ENCODE data around the gene WWC2.
"Not testable (repeated sequence)": the region's sequence is repeated elsewhere in the genome, so short reads cannot be mapped to it uniquely, and the experiment has no call there.

WWC2 gene

DNA sequence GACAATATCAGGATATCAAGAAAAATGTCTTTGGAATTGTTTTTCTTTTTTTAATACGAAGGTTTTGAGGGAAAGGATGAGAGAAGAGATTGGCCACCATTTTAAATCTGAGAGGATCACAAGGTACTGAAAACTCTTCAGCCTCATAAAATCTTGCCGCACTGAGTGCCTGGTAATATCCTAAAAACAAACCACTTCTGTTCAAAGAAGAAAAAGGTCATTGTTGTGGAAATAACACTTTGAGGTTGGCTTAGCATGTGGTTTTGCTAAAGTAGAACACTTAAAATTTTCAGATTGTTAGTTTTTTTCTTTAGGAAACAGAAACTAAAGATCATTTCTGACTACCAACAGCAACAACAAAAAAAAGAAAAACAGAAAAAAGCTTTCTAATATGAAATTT, 222.0 kb downstream of the WWC2 start:
- H3K9me3 ChIP-seq (ENCODE audit: insufficient read depth, low read length, severe bottlenecking), result no peaks in the 10 kb centered on the region
- no peak overlapping the region for H3K9ac ChIP-seq (ENCODE audit: low read depth, low read length)
- ATAC-seq (ENCODE audit: insufficient read depth, low read depth) (no peak), DNase-seq (no peak)
- H3K27ac ChIP-seq (ENCODE audit: low read length), result no peak overlapping the region
- H3K4me2 ChIP-seq (ENCODE audit: insufficient read depth, low read length), result no peak overlapping the region
- no peaks in the 10 kb centered on the region for H3K4me1 ChIP-seq (ENCODE audit: insufficient read depth, low read length)
- no peaks in the 10 kb centered on the region for H4K20me1 ChIP-seq (ENCODE audit: insufficient read depth, low read length)
- no peak for TF ChIP-seq EZH2 (IDR thresholded peaks at IDR 0.05; ENCODE audit: borderline replicate concordance, low read depth, low read length, severe bottlenecking)
- TF ChIP-seq, protein P1, sequence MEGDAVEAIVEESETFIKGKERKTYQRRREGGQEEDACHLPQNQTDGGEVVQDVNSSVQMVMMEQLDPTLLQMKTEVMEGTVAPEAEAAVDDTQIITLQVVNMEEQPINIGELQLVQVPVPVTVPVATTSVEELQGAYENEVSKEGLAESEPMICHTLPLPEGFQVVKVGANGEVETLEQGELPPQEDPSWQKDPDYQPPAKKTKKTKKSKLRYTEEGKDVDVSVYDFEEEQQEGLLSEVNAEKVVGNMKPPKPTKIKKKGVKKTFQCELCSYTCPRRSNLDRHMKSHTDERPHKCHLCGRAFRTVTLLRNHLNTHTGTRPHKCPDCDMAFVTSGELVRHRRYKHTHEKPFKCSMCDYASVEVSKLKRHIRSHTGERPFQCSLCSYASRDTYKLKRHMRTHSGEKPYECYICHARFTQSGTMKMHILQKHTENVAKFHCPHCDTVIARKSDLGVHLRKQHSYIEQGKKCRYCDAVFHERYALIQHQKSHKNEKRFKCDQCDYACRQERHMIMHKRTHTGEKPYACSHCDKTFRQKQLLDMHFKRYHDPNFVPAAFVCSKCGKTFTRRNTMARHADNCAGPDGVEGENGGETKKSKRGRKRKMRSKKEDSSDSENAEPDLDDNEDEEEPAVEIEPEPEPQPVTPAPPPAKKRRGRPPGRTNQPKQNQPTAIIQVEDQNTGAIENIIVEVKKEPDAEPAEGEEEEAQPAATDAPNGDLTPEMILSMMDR (IDR thresholded peaks at IDR 0.05; ENCODE audit: borderline replicate concordance, extremely low read depth, low read length, poor library complexity, severe bottlenecking), result no peak
- no peaks in the 10 kb centered on the region for H3K36me3 ChIP-seq (ENCODE audit: insufficient read depth, low read length)
- H2AFZ ChIP-seq (ENCODE audit: low read depth, low read length), result no peak overlapping the region
- peaks cover 3% of the 10 kb centered on the region for H3K27me3 ChIP-seq (ENCODE audit: insufficient read depth, low read length, poor library complexity)
- H3K79me2 ChIP-seq (ENCODE audit: insufficient read depth, low read length), result no peaks in the 10 kb centered on the region
- no peak overlapping the region for H3K4me3 ChIP-seq (ENCODE audit: low read depth in 1 of 2, low read length in 2 of 2)

DNA sequence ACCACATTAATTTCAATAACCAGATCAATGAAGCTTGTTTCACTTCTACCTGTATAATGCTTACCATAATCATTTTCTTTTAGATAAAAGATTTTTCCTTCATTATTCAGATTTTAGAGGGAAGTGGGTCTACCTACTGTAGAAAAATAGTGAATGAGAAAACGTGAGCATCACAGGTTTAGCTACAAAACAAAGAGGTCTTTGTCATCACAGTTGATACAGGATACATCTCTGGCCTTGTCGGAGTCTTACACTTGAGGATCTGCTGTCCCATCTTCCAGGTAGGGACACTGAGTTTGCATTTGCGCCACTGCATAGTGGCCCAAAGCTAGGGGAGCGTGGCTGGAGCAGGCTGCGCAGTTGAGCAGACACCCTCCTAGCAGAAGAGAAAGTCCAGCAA, 222.5 kb downstream of the WWC2 start:
- TF ChIP-seq EZH2 (IDR thresholded peaks at IDR 0.05; ENCODE audit: borderline replicate concordance, low read depth, low read length, severe bottlenecking), result no peak
- TF ChIP-seq, protein P1 (IDR thresholded peaks at IDR 0.05; ENCODE audit: borderline replicate concordance, extremely low read depth, low read length, poor library complexity, severe bottlenecking), result no peak
- no peak for DNase-seq
- H3K9ac ChIP-seq (ENCODE audit: low read depth, low read length), result no peak overlapping the region
- no peaks in the 10 kb centered on the region for H3K9me3 ChIP-seq (ENCODE audit: insufficient read depth, low read length, severe bottlenecking)
- H3K4me3 ChIP-seq (ENCODE audit: low read depth in 1 of 2, low read length in 2 of 2), result no peak overlapping the region
- no peaks in the 10 kb centered on the region for H3K27me3 ChIP-seq (ENCODE audit: insufficient read depth, low read length, poor library complexity)
- no peak overlapping the region for H3K4me2 ChIP-seq (ENCODE audit: insufficient read depth, low read length)
- no peak overlapping the region for H3K27ac ChIP-seq (ENCODE audit: low read length)
- H3K36me3 ChIP-seq (ENCODE audit: insufficient read depth, low read length), result no peaks in the 10 kb centered on the region
- no peaks in the 10 kb centered on the region for H3K79me2 ChIP-seq (ENCODE audit: insufficient read depth, low read length)
- H3K4me1 ChIP-seq (ENCODE audit: insufficient read depth, low read length), result no peaks in the 10 kb centered on the region
- no peak overlapping the region for H2AFZ ChIP-seq (ENCODE audit: low read depth, low read length)
- no peak for ATAC-seq (ENCODE audit: insufficient read depth, low read depth)
- no peaks in the 10 kb centered on the region for H4K20me1 ChIP-seq (ENCODE audit: insufficient read depth, low read length)

DNA sequence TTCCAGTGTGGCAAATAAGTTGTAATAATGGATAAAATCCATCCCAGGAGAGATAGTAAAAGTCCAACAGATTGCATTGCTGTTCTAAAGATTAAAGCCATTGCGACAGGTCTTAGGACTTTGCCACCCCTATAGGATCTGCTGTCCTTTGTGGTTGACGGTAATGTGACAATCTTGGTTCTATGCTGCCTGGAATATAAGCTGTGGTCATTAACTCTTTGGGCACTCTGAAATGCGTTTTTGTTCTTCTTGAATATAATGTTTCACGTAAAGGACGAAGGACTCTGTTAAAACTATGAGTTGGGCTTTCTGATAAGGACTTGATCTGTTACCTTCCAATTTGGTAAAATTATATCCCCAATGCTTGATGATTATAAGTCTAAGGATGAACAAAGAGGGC, 223.3 kb downstream of the WWC2 start, which contains the start of gene CLDN24:
Gene CLDN24, minus strand, starts transcription at position 101 of the 400 bp plus-strand sequence. Its CDS starts 0 bp downstream, at position 101.
- Histone ChIP-seq H3K36me3 (ENCODE audit: insufficient read depth, low read length) (no peaks in the 10 kb centered on the region), H3K4me2 (ENCODE audit: insufficient read depth, low read length) (no peak within 1 kb of the TSS), H3K27me3 (ENCODE audit: insufficient read depth, low read length, poor library complexity) (no peaks in the 10 kb centered on the region), H3K4me3 (ENCODE audit: low read depth in 1 of 2, low read length in 2 of 2) (no peak within 1 kb of the TSS), H3K79me2 (ENCODE audit: insufficient read depth, low read length) (no peaks in the 10 kb centered on the region), H3K4me1 (ENCODE audit: insufficient read depth, low read length) (no peaks in the 10 kb centered on the region), H3K27ac (ENCODE audit: low read length) (no peak within 1 kb of the TSS), H3K9me3 (ENCODE audit: insufficient read depth, low read length, severe bottlenecking) (no peaks in the 10 kb centered on the region), H2AFZ (ENCODE audit: low read depth, low read length) (no peak within 1 kb of the TSS), H4K20me1 (ENCODE audit: insufficient read depth, low read length) (no peaks in the 10 kb centered on the region), H3K9ac (ENCODE audit: low read depth, low read length) (no peak within 1 kb of the TSS)
- no peak for TF ChIP-seq EZH2 (IDR thresholded peaks at IDR 0.05; ENCODE audit: borderline replicate concordance, low read depth, low read length, severe bottlenecking)
- TF ChIP-seq, protein P1 (IDR thresholded peaks at IDR 0.05; ENCODE audit: borderline replicate concordance, extremely low read depth, low read length, poor library complexity, severe bottlenecking), result no peak
- ATAC-seq (ENCODE audit: insufficient read depth, low read depth) (no peak), DNase-seq (no peak)

DNA sequence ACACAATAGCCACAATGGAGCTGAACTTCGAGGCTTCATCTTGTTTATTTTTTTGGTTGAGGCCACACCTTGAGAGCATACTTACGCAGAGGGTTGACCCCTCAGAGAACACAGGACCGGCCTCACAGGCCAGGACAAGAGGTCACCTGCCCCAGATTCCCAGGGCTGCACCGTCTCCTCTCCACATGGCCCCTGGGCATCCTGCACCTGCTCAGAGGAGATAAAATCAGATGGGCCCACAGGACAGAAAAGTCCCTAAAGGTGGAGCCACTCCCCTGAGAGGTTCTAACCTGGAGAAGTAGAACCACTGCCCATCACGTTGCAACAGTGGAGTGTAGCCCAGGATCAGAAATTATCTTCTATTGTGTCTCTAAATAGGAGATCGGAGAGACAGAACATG, 224.2 kb downstream of the WWC2 start:
- ATAC-seq (ENCODE audit: insufficient read depth, low read depth), result no peak
- Histone ChIP-seq H3K4me2 (ENCODE audit: insufficient read depth, low read length) (no peak overlapping the region), H3K9ac (ENCODE audit: low read depth, low read length) (no peak overlapping the region), H3K79me2 (ENCODE audit: insufficient read depth, low read length) (no peaks in the 10 kb centered on the region), H3K27ac (ENCODE audit: low read length) (no peak overlapping the region), H3K4me3 (ENCODE audit: low read depth in 1 of 2, low read length in 2 of 2) (no peak overlapping the region), H4K20me1 (ENCODE audit: insufficient read depth, low read length) (no peaks in the 10 kb centered on the region), H2AFZ (ENCODE audit: low read depth, low read length) (no peak overlapping the region), H3K27me3 (ENCODE audit: insufficient read depth, low read length, poor library complexity) (no peaks in the 10 kb centered on the region), H3K36me3 (ENCODE audit: insufficient read depth, low read length) (no peaks in the 10 kb centered on the region), H3K9me3 (ENCODE audit: insufficient read depth, low read length, severe bottlenecking) (no peaks in the 10 kb centered on the region), H3K4me1 (ENCODE audit: insufficient read depth, low read length) (no peaks in the 10 kb centered on the region)
- TF ChIP-seq, protein P1 (IDR thresholded peaks at IDR 0.05; ENCODE audit: borderline replicate concordance, extremely low read depth, low read length, poor library complexity, severe bottlenecking), result no peak
- no peak for TF ChIP-seq EZH2 (IDR thresholded peaks at IDR 0.05; ENCODE audit: borderline replicate concordance, low read depth, low read length, severe bottlenecking)
- DNase-seq, result no peak

DNA sequence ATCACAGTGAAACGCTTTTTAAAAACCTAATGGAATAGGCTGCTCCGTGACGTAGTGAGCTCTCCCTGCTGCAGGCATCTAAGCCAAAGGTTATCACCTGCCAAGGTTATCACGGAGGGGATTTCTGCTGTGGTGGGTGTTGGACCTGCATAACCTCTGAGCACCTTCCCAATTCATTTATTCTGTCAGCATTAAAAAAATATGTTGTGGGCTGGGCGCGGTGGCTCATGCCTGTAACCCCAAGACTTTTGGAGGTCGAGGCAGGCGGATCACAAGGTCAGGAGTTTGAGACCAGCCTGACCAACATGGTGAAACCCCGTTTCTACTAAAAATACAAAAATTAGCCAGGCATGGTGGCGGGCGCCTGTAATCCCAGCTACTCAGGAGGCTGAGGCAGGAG, 225.0 kb downstream of the WWC2 start:
- not testable (repeated sequence) for H3K79me2 ChIP-seq (ENCODE audit: insufficient read depth, low read length); H3K4me3 ChIP-seq (ENCODE audit: low read depth in 1 of 2, low read length in 2 of 2); H2AFZ ChIP-seq (ENCODE audit: low read depth, low read length); H4K20me1 ChIP-seq (ENCODE audit: insufficient read depth, low read length); H3K9me3 ChIP-seq (ENCODE audit: insufficient read depth, low read length, severe bottlenecking); H3K27ac ChIP-seq (ENCODE audit: low read length); H3K4me2 ChIP-seq (ENCODE audit: insufficient read depth, low read length); ATAC-seq (ENCODE audit: insufficient read depth, low read depth); H3K36me3 ChIP-seq (ENCODE audit: insufficient read depth, low read length); H3K4me1 ChIP-seq (ENCODE audit: insufficient read depth, low read length); H3K27me3 ChIP-seq (ENCODE audit: insufficient read depth, low read length, poor library complexity); H3K9ac ChIP-seq (ENCODE audit: low read depth, low read length); DNase-seq
